Memory B cell (primary cell): ENCODE measurements around the gene CDK2.

Experiments used
- ATAC-seq: fragments of 150-1000 bp; cut with Tn5 transposase; 2 replicates; pipeline ENCODE4 v1.10.0; 2021; ENCODE audit warnings: low read depth, mild to moderate bottlenecking, moderate library complexity
- DNase-seq, 2 donors: peaks; one replicate each; pipeline ENCODE4 v3.0.0; 2022; ENCODE audit warnings: low spot score in 2 of 2
- H3K27ac Mint-ChIP-seq: one replicate; pipeline ENCODE4 v1.8.0; 2022; ENCODE audit warnings: mild to moderate bottlenecking, moderate library complexity, mixed read lengths
- H3K27me3 Mint-ChIP-seq: one replicate; pipeline ENCODE4 v1.8.0; 2022; ENCODE audit warnings: mixed read lengths
- H3K36me3 Mint-ChIP-seq: one replicate; pipeline ENCODE4 v1.8.0; 2022; ENCODE audit warnings: mild to moderate bottlenecking, mixed read lengths
- H3K4me1 Mint-ChIP-seq: one replicate; pipeline ENCODE4 v1.8.0; 2022; ENCODE audit warnings: mixed read lengths
- H3K4me3 Mint-ChIP-seq: one replicate; pipeline ENCODE4 v1.8.0; 2022; ENCODE audit warnings: mild to moderate bottlenecking, moderate library complexity, mixed read lengths
- H3K9me3 Mint-ChIP-seq: one replicate; pipeline ENCODE4 v1.8.0; 2022; ENCODE audit warnings: mixed read lengths

The CDK2 gene

GRCh38 chr12:55955800-55956508, 10.7 kb upstream of the CDK2 start:
- Mint-ChIP-seq H3K4me3 (no peak overlapping the region), H3K9me3 (no peaks in the 10 kb centered on the region), H3K36me3 (peaks cover 24% of the 10 kb centered on the region), H3K27me3 (no peaks in the 10 kb centered on the region), H3K27ac (peak overlapping the region; percentile 11), H3K4me1 (peaks cover 5% of the 10 kb centered on the region)
- peak; percentile 39 for ATAC-seq
- no peak for DNase-seq

GRCh38 chr12:55957106-55957859, 9.3 kb upstream of the CDK2 start:
- H3K9me3 Mint-ChIP-seq = no peaks in the 10 kb centered on the region
- ATAC-seq (no peak), DNase-seq (no peak)
- no peaks in the 10 kb centered on the region for H3K27me3 Mint-ChIP-seq
- H3K36me3 Mint-ChIP-seq = peaks cover 11% of the 10 kb centered on the region
- H3K4me3 Mint-ChIP-seq = no peak overlapping the region
- peaks cover 5% of the 10 kb centered on the region for H3K4me1 Mint-ChIP-seq
- peak overlapping the region; percentile 11 for H3K27ac Mint-ChIP-seq

GRCh38 chr12:55963760-55964159, 2.9 kb upstream of the CDK2 start:
- H3K36me3 Mint-ChIP-seq = no peaks in the 10 kb centered on the region
- H3K4me1 Mint-ChIP-seq = peaks cover 27% of the 10 kb centered on the region
- H3K27ac Mint-ChIP-seq = no peak overlapping the region
- no peaks in the 10 kb centered on the region for H3K9me3 Mint-ChIP-seq
- no peaks in the 10 kb centered on the region for H3K27me3 Mint-ChIP-seq
- DNase-seq (no peak), ATAC-seq (no peak)
- H3K4me3 Mint-ChIP-seq = no peak overlapping the region

DNA sequence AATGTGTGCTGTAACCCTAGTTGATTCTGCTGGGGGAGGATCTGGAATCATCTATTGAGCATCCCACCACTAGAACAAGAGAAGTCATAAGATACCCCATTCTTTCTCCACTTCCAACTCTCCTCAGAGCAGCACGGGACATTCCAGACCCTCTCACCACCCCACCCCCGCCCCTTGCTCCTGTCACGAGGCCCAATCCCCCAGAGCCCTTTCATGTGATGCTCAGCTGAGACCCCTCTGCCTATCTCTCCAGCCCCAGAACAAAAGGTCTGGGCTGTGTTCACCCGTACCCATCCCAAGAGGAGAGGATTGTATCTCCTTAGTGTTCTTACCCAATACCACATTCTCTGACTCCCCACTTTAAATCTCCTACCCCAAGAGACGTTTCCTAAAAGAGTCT, 1.4 kb upstream of the CDK2 start:
- ATAC-seq (no peak), DNase-seq (no peak)
- Mint-ChIP-seq H3K4me3 (peak overlapping the region; percentile 33), H3K4me1 (peaks cover 27% of the 10 kb centered on the region), H3K36me3 (no peaks in the 10 kb centered on the region), H3K27ac (no peak overlapping the region), H3K27me3 (no peaks in the 10 kb centered on the region), H3K9me3 (no peaks in the 10 kb centered on the region)

DNA sequence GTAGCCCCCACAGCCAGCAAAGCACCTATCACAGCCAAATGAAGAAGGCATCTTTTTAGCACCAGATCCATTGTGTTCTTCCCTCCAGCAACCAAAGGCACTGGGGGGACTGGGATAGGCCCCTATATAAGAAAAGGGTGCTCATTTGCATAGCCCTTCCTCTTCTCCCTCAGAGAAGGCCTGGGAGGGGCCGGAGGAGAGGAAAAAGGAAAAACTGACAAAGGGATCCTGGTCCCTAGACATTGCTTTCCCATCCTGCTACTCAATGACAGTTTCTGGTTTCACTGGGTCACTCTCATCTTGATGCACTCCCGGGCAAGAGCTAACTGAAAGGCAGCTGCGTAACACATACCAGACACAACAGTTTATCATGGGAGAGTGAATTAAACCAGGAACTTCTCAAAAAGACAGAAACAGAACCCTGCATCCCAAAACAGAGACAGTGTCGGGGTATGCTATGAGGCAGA, 656 bp upstream of the CDK2 start, which contains the start of gene PMEL:
TSS of gene PMEL (minus strand) at position 102 of the 467 bp plus-strand sequence. CDS start at position 71, 31 bp downstream.
- no peak for DNase-seq
- ATAC-seq = no peak
- Mint-ChIP-seq H3K4me3 (peak within 1 kb of the TSS; percentile 93), H3K4me1 (peaks cover 27% of the 10 kb centered on the region), H3K27ac (peak within 1 kb of the TSS; percentile 70), H3K27me3 (no peaks in the 10 kb centered on the region), H3K9me3 (no peaks in the 10 kb centered on the region), H3K36me3 (no peaks in the 10 kb centered on the region)

DNA sequence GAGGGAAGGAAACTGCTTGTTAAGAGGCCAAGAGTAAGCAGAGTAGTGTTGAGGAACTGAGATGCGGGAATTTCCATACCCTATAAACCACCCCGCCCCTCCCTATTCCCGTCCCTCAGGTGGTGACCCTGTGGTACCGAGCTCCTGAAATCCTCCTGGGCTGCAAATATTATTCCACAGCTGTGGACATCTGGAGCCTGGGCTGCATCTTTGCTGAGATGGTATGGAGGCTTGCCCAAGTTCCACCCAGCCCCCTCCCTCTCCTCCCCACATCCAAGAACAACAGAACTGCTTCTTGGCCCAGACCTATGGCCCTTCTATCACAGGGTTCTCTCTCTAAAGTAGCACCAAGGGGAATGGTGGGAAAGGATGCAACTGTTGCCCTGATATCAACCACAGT, 2.7 kb downstream of the CDK2 start:
- Mint-ChIP-seq H3K9me3 (no peaks in the 10 kb centered on the region), H3K4me1 (peaks cover 27% of the 10 kb centered on the region), H3K36me3 (no peaks in the 10 kb centered on the region), H3K4me3 (no peak overlapping the region), H3K27ac (no peak overlapping the region), H3K27me3 (no peaks in the 10 kb centered on the region)
- DNase-seq = no peak
- no peak for ATAC-seq

- Mint-ChIP-seq H3K27me3 (no peaks in the 10 kb centered on the region), H3K4me3 (no peak overlapping the region), H3K27ac (no peak overlapping the region)
Measured at GRCh38 chr12:55970775-55971174, 4.1 kb downstream of the CDK2 start.

DNA sequence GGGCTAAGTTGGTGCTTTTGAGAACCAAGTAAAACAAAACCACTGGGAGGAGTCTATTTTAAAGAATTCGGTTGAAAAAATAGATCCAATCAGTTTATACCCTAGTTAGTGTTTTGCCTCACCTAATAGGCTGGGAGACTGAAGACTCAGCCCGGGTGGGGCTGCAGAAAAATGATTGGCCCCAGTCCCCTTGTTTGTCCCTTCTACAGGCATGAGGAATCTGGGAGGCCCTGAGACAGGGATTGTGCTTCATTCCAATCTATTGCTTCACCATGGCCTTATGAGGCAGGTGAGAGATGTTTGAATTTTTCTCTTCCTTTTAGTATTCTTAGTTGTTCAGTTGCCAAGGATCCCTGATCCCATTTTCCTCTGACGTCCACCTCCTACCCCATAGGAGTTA, 5.4 kb downstream of the CDK2 start:
- Mint-ChIP-seq H3K9me3 (no peaks in the 10 kb centered on the region), H3K27ac (no peak overlapping the region), H3K4me3 (no peak overlapping the region), H3K36me3 (no peaks in the 10 kb centered on the region), H3K27me3 (no peaks in the 10 kb centered on the region), H3K4me1 (peaks cover 18% of the 10 kb centered on the region)
- ATAC-seq (no peak), DNase-seq (no peak)

More at GRCh38 chr12:55970775-55971174, 4.1 kb downstream of the CDK2 start:
- DNase-seq (no peak), ATAC-seq (no peak)
- peaks cover 28% of the 10 kb centered on the region for H3K4me1 Mint-ChIP-seq
- H3K9me3 Mint-ChIP-seq = no peaks in the 10 kb centered on the region
- no peaks in the 10 kb centered on the region for H3K36me3 Mint-ChIP-seq

GRCh38 chr12:55972456-55972855, 5.8 kb downstream of the CDK2 start:
- H3K27me3 Mint-ChIP-seq = no peaks in the 10 kb centered on the region
- ATAC-seq (no peak), DNase-seq (no peak)
- no peaks in the 10 kb centered on the region for H3K9me3 Mint-ChIP-seq
- no peak overlapping the region for H3K27ac Mint-ChIP-seq
- H3K4me3 Mint-ChIP-seq = no peak overlapping the region
- no peaks in the 10 kb centered on the region for H3K36me3 Mint-ChIP-seq
- peaks cover 14% of the 10 kb centered on the region for H3K4me1 Mint-ChIP-seq

DNA sequence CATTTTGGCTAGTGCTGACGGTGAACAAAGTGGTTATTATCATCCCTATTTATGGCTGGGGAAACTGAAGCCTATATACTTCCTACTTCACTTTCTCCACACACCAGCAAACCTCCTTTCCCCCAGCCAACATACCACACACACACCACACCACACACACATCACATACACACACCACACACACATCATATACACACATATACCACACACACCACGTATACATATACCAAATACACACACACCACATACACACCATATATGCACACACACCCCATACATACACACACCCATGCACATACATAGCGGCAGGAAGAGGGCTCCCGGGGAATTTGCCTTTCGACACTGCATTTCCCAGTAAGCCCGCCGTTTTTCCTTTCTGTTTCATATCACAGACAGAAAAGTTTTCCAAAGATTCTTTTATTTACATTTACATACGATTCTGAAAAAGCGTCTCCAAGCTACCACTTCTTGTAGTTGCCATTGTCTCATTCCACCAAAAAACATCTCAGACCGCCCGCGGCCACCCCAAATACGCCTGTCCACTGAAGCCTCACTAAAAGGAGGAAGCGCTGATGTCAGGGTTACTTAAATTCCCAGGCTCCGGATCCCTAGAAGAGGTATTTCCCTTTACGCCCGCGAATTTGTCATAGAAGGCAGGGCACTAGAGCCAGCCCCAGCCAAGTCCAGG, 6.4 kb downstream of the CDK2 start:
- ATAC-seq (no peak), DNase-seq (no peak)
- Mint-ChIP-seq H3K27me3 (no peaks in the 10 kb centered on the region), H3K4me3 (no peak overlapping the region), H3K27ac (no peak overlapping the region), H3K36me3 (no peaks in the 10 kb centered on the region), H3K9me3 (no peaks in the 10 kb centered on the region), H3K4me1 (peaks cover 8% of the 10 kb centered on the region)

- Mint-ChIP-seq H3K27ac (no peak within 1 kb of the TSS), H3K27me3 (no peaks in the 10 kb centered on the region), H3K4me1 (peaks cover 6% of the 10 kb centered on the region), H3K4me3 (no peak within 1 kb of the TSS), H3K36me3 (peaks cover 3% of the 10 kb centered on the region), H3K9me3 (no peaks in the 10 kb centered on the region)
- ATAC-seq (peak; percentile 87), DNase-seq (peak; percentile 79 to 96)
Measured at GRCh38 chr12:55973599-55974307, 7.1 kb downstream of the CDK2 start, which contains the start of gene RAB5B. Gene RAB5B (plus strand): TSS chr12:55974078. CDS start chr12:55986961, 12,883 bp downstream.

GRCh38 chr12:55974308-55974730, 7.7 kb downstream of the CDK2 start:
- DNase-seq (no peak), ATAC-seq (no peak)
- no peak overlapping the region for H3K27ac Mint-ChIP-seq
- H3K36me3 Mint-ChIP-seq = peaks cover 3% of the 10 kb centered on the region
- no peak overlapping the region for H3K4me3 Mint-ChIP-seq
- H3K9me3 Mint-ChIP-seq = no peaks in the 10 kb centered on the region
- H3K4me1 Mint-ChIP-seq = peaks cover 10% of the 10 kb centered on the region
- no peaks in the 10 kb centered on the region for H3K27me3 Mint-ChIP-seq

- no peaks in the 10 kb centered on the region for H3K9me3 Mint-ChIP-seq
- H3K4me3 Mint-ChIP-seq = no peak overlapping the region
- ATAC-seq (no peak), DNase-seq (no peak)
- peaks cover 8% of the 10 kb centered on the region for H3K36me3 Mint-ChIP-seq
- H3K27me3 Mint-ChIP-seq = no peaks in the 10 kb centered on the region
- H3K27ac Mint-ChIP-seq = no peak overlapping the region
- H3K4me1 Mint-ChIP-seq = peaks cover 22% of the 10 kb centered on the region
Measured at GRCh38 chr12:55978393-55978792, 11.8 kb downstream of the CDK2 start.
